T-cell (primary cell): Measurements from ENCODE around the gene ACAT1. TPM values are rescaled to one million over a fixed set of nuclear protein-coding genes. Genes with fewer than 3 reads are reported as not detected.
"Not testable (repeated sequence)": the region's sequence is repeated elsewhere in the genome, so short reads cannot be mapped to it uniquely, and the experiment has no call there.

Source experiments
- ATAC-seq, 4 experiments: fragments of 200-7000 bp in 3 of 4; fragments of 150-1000 bp in 1 of 4; cut with Tn5 transposase; replicated peaks in 1 of 4; 1 replicate in 3 of 4; 2 replicates in 1 of 4; pipeline ENCODE4 v1.10.0; 2021; ENCODE audit warnings: moderate library complexity in 3 of 4, mild to moderate bottlenecking in 2 of 4, moderate number of reproducible peaks in 1 of 4
- CTCF ChIA-PET, 2 donors: fragments of 300-600 bp; sonication (Branson Sonifier 250); formaldehyde crosslinking; loops; one replicate each; lab custom pipeline; 2022; ENCODE audit warnings: antibody characterized with exemption in 2 of 2; lab: Charles Lee
- POLR2A ChIA-PET, 2 donors: fragments of 300-600 bp; sonication (Branson Sonifier 250); formaldehyde crosslinking; loops; one replicate each; lab custom pipeline; 2022; ENCODE audit warnings: antibody characterized with exemption in 2 of 2; lab: Charles Lee
- DNase-seq, 35 experiments: peaks; one replicate each; pipeline versions ENCODE4 v3.0.0 to v3.0.0-alpha.2; 2013 to 2023
- H3K27ac ChIP-seq: one replicate; pipeline ENCODE4 v1.5.1; 2013; ENCODE audit warnings: low read length
- H3K27me3 ChIP-seq, 2 experiments: replicated peaks in 1 of 2; 1 replicate in 1 of 2; 2 replicates in 1 of 2; pipeline versions ENCODE4 v1.6.1 to v1.7.0; 2013; ENCODE audit warnings: low read length in 1 of 2, mixed read lengths in 1 of 2; ENCODE audit not compliant: control insufficient read depth in 2 of 2, insufficient read depth in 2 of 2; ENCODE audit errors: extremely low read depth in 1 of 2
- H3K36me3 ChIP-seq, 2 donors: 1 replicate in 1 of 2; 2 replicates in 1 of 2; pipeline versions ENCODE4 v1.6.1 to v1.7.0; 2013; ENCODE audit warnings: low read length in 1 of 2; ENCODE audit not compliant: control insufficient read depth in 2 of 2, insufficient read depth in 1 of 2; ENCODE audit errors: extremely low read depth in 1 of 2
- H3K4me1 ChIP-seq, 2 experiments: 1 replicate in 1 of 2; 2 replicates in 1 of 2; pipeline versions ENCODE4 v1.6.1 to v1.7.0; 2013; ENCODE audit warnings: low read length in 2 of 2, mixed read lengths in 1 of 2; ENCODE audit not compliant: insufficient read depth in 2 of 2, control insufficient read depth in 1 of 2; ENCODE audit errors: extremely low read depth in 1 of 2
- H3K4me3 ChIP-seq, 2 donors: 1 replicate in 1 of 2; 2 replicates in 1 of 2; pipeline versions ENCODE4 v1.5.1 to v1.7.0; 2013; ENCODE audit warnings: mild to moderate bottlenecking in 2 of 2, low read length in 1 of 2, moderate library complexity in 1 of 2; ENCODE audit not compliant: control insufficient read depth in 1 of 2; ENCODE audit errors: extremely low read depth in 1 of 2
- H3K9me3 ChIP-seq: 2 replicates; pipeline ENCODE4 v1.7.0; 2013
- H3K27ac Mint-ChIP-seq, 2 donors: one replicate each; pipeline ENCODE4 v1.8.0; 2020 to 2021; ENCODE audit warnings: mild to moderate bottlenecking in 2 of 2, mixed read lengths in 2 of 2
- H3K27me3 Mint-ChIP-seq, 2 donors: one replicate each; pipeline ENCODE4 v1.8.0; 2021 to 2022; ENCODE audit warnings: mixed read lengths in 2 of 2
- H3K36me3 Mint-ChIP-seq: one replicate; pipeline ENCODE4 v1.8.0; 2021; ENCODE audit warnings: mixed read lengths
- H3K4me1 Mint-ChIP-seq, 3 donors: one replicate each; pipeline ENCODE4 v1.8.0; 2020 to 2022; ENCODE audit warnings: mixed read lengths in 3 of 3, mild to moderate bottlenecking in 1 of 3
- H3K4me3 Mint-ChIP-seq, 3 donors: one replicate each; pipeline ENCODE4 v1.8.0; 2020 to 2022; ENCODE audit warnings: mild to moderate bottlenecking in 3 of 3, mixed read lengths in 3 of 3, moderate library complexity in 3 of 3
- H3K9me3 Mint-ChIP-seq, 3 donors: one replicate each; pipeline ENCODE4 v1.8.0; 2020 to 2022; ENCODE audit warnings: mixed read lengths in 3 of 3
- WGBS: methylation state at CpG from one replicate; pipeline ENCODE4 v1.1.5; 2013; ENCODE audit warnings: missing lambda C conversion rate; ENCODE audit not compliant: insufficient coverage; 5-methylcytosine and 5-hydroxymethylcytosine counted together
- total RNA-seq, 35 experiments: library from RNA in 6 of 35; stranded (reverse) in 6 of 35; fragments of 120-200 nt in 1 of 35; gene quantifications; one replicate each; pipeline versions ENCODE4 v1.2.1 to v1.2.4 and lab custom pipeline; 2013 to 2026

ACAT1 gene
- total RNA-seq, 5 donors from 2014 or later (not counting 1 experiment from before 2014, with no cell fraction given) = 19.0 to 29.5 (median 23.0) TPM

DNA sequence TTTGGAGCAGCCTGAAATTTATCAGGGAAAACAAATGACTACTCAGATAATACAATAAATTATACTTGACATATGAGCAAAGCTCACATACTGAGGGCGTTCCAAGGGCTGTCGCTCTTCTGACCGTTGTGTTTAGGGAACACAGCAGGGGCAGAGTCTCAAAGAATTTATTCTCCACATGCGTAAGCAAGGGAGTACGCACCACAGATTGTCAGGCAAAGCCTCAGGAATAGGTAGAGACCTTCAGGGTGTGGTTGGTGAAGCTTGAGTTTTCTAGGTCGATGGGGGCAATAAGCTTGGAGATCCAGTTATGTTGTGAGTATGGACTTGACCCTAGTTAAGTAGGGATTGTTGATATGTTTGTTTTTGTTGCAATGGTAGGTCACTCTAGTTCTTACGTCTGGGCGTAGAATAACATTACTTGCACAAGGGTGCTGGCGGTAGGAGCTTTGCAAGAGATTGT, 830 bp downstream of the ACAT1 start:
- DNase-seq (no peak), ATAC-seq (no peak)
- Mint-ChIP-seq H3K4me1 (peaks cover 40 to 47% (median 43%) of the 10 kb centered on the region in 3 donors), H3K4me3 (peak overlapping the region; percentile 88 to 94 (median 94)), H3K27me3 (no peaks in the 10 kb centered on the region), H3K36me3 (peaks cover 4% of the 10 kb centered on the region), H3K9me3 (no peaks in the 10 kb centered on the region), H3K27ac (peak overlapping the region; percentile 5 to 83)
- ChIA-PET POLR2A (no interaction called here), CTCF (no interaction called here)
- peaks cover 0 to 33% of the 10 kb centered on the region in 2 experiments for H3K4me1 ChIP-seq
- H3K27ac ChIP-seq = no peak overlapping the region
- WGBS = 94% methylated on average over 4 of the region's 9 CpGs
- H3K4me3 ChIP-seq = peak overlapping the region; percentile 76 to 79
- no peaks in the 10 kb centered on the region for H3K27me3 ChIP-seq
- H3K36me3 ChIP-seq = no peaks in the 10 kb centered on the region
- H3K9me3 ChIP-seq = no peaks in the 10 kb centered on the region

- H3K9me3 Mint-ChIP-seq = no peaks in the 10 kb centered on the region
- ATAC-seq = no peak
- no peak overlapping the region for H3K4me3 ChIP-seq
- ChIA-PET POLR2A (no interaction called here), CTCF (interaction anchor here (0.7 to 1.0 kb wide), 2 partner anchors 12 to 218 kb away, joined by 3 to 4 read pairs; no protein-coding TSS in a partner anchor)
- no CpG with 5 or more reads among the region's 5 CpGs for WGBS
- no peaks in the 10 kb centered on the region for H3K36me3 ChIP-seq
- no peak overlapping the region for H3K27ac ChIP-seq
- H3K4me1 Mint-ChIP-seq = peaks cover 40 to 53% (median 48%) of the 10 kb centered on the region in 3 donors
- H3K27ac Mint-ChIP-seq = peak overlapping the region in 1 of 2 donors; percentile 74
- no peak for DNase-seq
- no peaks in the 10 kb centered on the region for H3K9me3 ChIP-seq
- H3K27me3 Mint-ChIP-seq = no peaks in the 10 kb centered on the region
- H3K4me3 Mint-ChIP-seq = peak overlapping the region in 1 of 3 donors; percentile 63
- peaks cover 0 to 33% of the 10 kb centered on the region in 2 experiments for H3K4me1 ChIP-seq
- H3K27me3 ChIP-seq = no peaks in the 10 kb centered on the region
- H3K36me3 Mint-ChIP-seq = peaks cover 10% of the 10 kb centered on the region
Measured at GRCh38 chr11:108125096-108125495, 3.7 kb downstream of the ACAT1 start.

GRCh38 chr11:108128772-108129171, 7.4 kb downstream of the ACAT1 start:
- POLR2A ChIA-PET = interaction anchor here in 1 of 2 donors (0.7 to 1.1 kb wide), 2 partner anchors 15 to 124 kb away, joined by 3 read pairs; no protein-coding TSS in a partner anchor
- Mint-ChIP-seq H3K4me1 (peaks cover 19 to 29% (median 29%) of the 10 kb centered on the region in 3 donors), H3K4me3 (no peak overlapping the region), H3K9me3 (no peaks in the 10 kb centered on the region), H3K36me3 (peaks cover 16% of the 10 kb centered on the region), H3K27me3 (no peaks in the 10 kb centered on the region), H3K27ac (peak overlapping the region in 1 of 2 donors; percentile 51)
- CTCF ChIA-PET = no interaction called here
- Histone ChIP-seq H3K27me3 (no peaks in the 10 kb centered on the region), H3K4me1 (peaks cover 0 to 9% of the 10 kb centered on the region in 2 experiments), H3K9me3 (no peaks in the 10 kb centered on the region), H3K36me3 (peaks cover 0 to 2% of the 10 kb centered on the region in 2 donors), H3K4me3 (no peak overlapping the region), H3K27ac (no peak overlapping the region)
- WGBS = no CpG with 5 or more reads among the region's 2 CpGs
- DNase-seq (no peak), ATAC-seq (no peak)

- ChIA-PET POLR2A (no interaction called here), CTCF (no interaction called here)
- no peaks in the 10 kb centered on the region for H3K9me3 ChIP-seq
- H3K27ac ChIP-seq = no peak overlapping the region
- H3K4me3 Mint-ChIP-seq = no peak overlapping the region
- H3K4me1 Mint-ChIP-seq = peaks cover 4 to 18% (median 15%) of the 10 kb centered on the region in 3 donors
- H3K36me3 ChIP-seq = peaks cover 0 to 11% of the 10 kb centered on the region in 2 donors
- no peaks in the 10 kb centered on the region for H3K27me3 ChIP-seq
- H3K36me3 Mint-ChIP-seq = peaks cover 20% of the 10 kb centered on the region
- no peaks in the 10 kb centered on the region for H3K4me1 ChIP-seq
- H3K27me3 Mint-ChIP-seq = no peaks in the 10 kb centered on the region
- no peaks in the 10 kb centered on the region for H3K9me3 Mint-ChIP-seq
- DNase-seq (no peak), ATAC-seq (no peak)
- H3K4me3 ChIP-seq = no peak overlapping the region
- peak overlapping the region; percentile 45 to 61 for H3K27ac Mint-ChIP-seq
- no CpG with 5 or more reads among the region's 1 CpG for WGBS
Measured at GRCh38 chr11:108131993-108132392, 10.6 kb downstream of the ACAT1 start.

GRCh38 chr11:108132993-108133538, 11.7 kb downstream of the ACAT1 start:
- H3K27me3 ChIP-seq, H3K4me1 ChIP-seq, H3K4me3 Mint-ChIP-seq, H3K9me3 ChIP-seq, DNase-seq, H3K27me3 Mint-ChIP-seq, H3K27ac ChIP-seq, ATAC-seq, CTCF ChIA-PET, H3K9me3 Mint-ChIP-seq, H3K4me3 ChIP-seq: not testable (repeated sequence)
- Mint-ChIP-seq H3K4me1 (peaks cover 4 to 18% (median 15%) of the 10 kb centered on the region in 3 donors), H3K36me3 (peaks cover 21% of the 10 kb centered on the region), H3K27ac (peak overlapping the region; percentile 22 to 36)
- POLR2A ChIA-PET = interaction anchor here in 1 of 2 donors (0.7 kb wide), 1 partner anchor 25 kb away, joined by 3 read pairs; no protein-coding TSS in a partner anchor
- WGBS = no CpG with 5 or more reads among the region's 2 CpGs
- H3K36me3 ChIP-seq = peaks cover 0 to 12% of the 10 kb centered on the region in 2 donors

- ChIA-PET POLR2A (no interaction called here), CTCF (interaction anchor here (0.7 to 1.0 kb wide), 2 partner anchors 17 to 34 kb away, joined by 3 read pairs; no protein-coding TSS in a partner anchor)
- H3K27ac ChIP-seq = peak overlapping the region; percentile 0
- Mint-ChIP-seq H3K27me3 (no peaks in the 10 kb centered on the region), H3K9me3 (no peaks in the 10 kb centered on the region), H3K4me3 (no peak overlapping the region), H3K27ac (peak overlapping the region; percentile 36 to 75), H3K36me3 (peaks cover 29% of the 10 kb centered on the region), H3K4me1 (peaks cover 4 to 16% (median 14%) of the 10 kb centered on the region in 3 donors)
- H3K4me1 ChIP-seq = no peaks in the 10 kb centered on the region
- peaks cover 0 to 23% of the 10 kb centered on the region in 2 donors for H3K36me3 ChIP-seq
- peak in 2 of 4 experiments; percentile 27 to 31 for ATAC-seq
- 88% methylated on average over 1 of the region's 2 CpGs for WGBS
- H3K27me3 ChIP-seq = no peaks in the 10 kb centered on the region
- peak in 2 of 35 experiments; percentile 2 to 37 for DNase-seq
- no peaks in the 10 kb centered on the region for H3K9me3 ChIP-seq
- H3K4me3 ChIP-seq = no peak overlapping the region
Measured at GRCh38 chr11:108135845-108136544, 14.6 kb downstream of the ACAT1 start.
